WERI-Rb-1 (cell line): ENCODE results near the gene IGF2BP3.
A peak's percentile ranks its signal among the peaks of the same experiment; 100 is the strongest.
"Not testable (repeated sequence)": the region's sequence is repeated elsewhere in the genome, so short reads cannot be mapped to it uniquely, and the experiment has no call there.

Experiments
- DNase-seq: peaks from one replicate; pipeline ENCODE4 v3.0.0-alpha.2; 2020
- H3K27ac ChIP-seq: fragments of 250-450 bp; sonication (Bioruptor Pico); 2 replicates; pipeline ENCODE4 v1.5.1; 2020; ENCODE audit warnings: mild to moderate bottlenecking, moderate library complexity
- H3K27me3 ChIP-seq: fragments of 250-450 bp; sonication (Bioruptor Pico); 2 replicates; pipeline ENCODE4 v1.5.1; 2021; ENCODE audit warnings: mild to moderate bottlenecking, low read depth, moderate library complexity; ENCODE audit not compliant: insufficient read depth, severe bottlenecking
- H3K36me3 ChIP-seq: fragments of 250-450 bp; sonication (Bioruptor Pico); 2 replicates; pipeline ENCODE4 v1.5.1; 2020; ENCODE audit warnings: mild to moderate bottlenecking, moderate library complexity
- H3K4me3 ChIP-seq: 2 replicates; pipeline ENCODE4 v1.5.1; 2011; ENCODE audit warnings: low read depth, mild to moderate bottlenecking, control low read depth, low read length
- H3K9me3 ChIP-seq: fragments of 250-450 bp; sonication (Bioruptor Pico); 2 replicates; pipeline ENCODE4 v1.5.1; 2021; ENCODE audit warnings: mild to moderate bottlenecking, moderate library complexity; ENCODE audit not compliant: severe bottlenecking
- TF ChIP-seq, protein P1 (sequence below): IDR thresholded peaks from 2 replicates; pipeline ENCODE4 v1.5.1; 2011; ENCODE audit warnings: low read depth, mild to moderate bottlenecking, control low read depth, inconsistent platforms, low read length

The IGF2BP3 gene

DNA sequence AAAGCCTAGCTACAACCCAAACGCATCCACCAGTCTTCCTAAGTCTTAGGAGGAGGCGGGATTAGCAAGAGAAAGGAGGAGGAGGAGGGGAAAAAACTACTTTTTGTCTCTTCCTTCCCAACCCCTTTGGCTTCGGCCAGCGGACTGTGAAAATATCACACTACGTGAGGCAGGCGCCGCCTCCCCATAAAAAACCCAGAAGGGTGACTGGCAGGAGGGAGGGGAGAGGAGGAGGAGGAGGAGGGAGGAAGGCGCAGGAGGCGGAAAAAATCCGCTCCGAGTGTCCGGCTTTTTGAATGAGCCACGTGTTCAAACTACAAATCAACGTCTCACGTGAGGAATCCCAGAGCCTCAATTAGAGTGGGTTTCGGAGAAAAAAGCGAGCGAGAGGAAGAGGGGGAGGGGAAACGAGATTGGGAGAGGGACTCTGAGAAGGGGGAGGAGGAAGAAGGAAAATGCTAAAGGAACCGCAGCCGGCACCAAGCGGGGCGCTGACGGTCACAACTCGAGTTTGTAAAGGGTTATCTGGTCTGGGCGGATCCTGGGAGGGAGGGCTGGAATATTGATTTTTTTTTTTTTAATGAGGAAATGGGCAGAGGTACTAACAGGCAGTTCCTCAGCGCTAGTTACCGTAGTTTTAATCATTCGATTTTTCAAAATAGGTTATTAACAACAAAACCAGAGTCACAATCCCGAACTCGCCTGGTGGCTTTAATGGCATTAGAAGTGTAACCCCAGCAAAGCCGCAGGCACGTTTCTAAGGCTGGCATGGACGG is at the start of gene IGF2BP3:
TSS of gene IGF2BP3 (minus strand) at position 162 of the 776 bp plus-strand sequence. CDS start 381 bp downstream, outside the sequence.
- Histone ChIP-seq H3K4me3 (peak within 1 kb of the TSS; percentile 93), H3K36me3 (peaks cover 3% of the 10 kb centered on the region), H3K27me3 (no peaks in the 10 kb centered on the region), H3K27ac (peak within 1 kb of the TSS; percentile 99), H3K9me3 (no peaks in the 10 kb centered on the region)
- DNase-seq = peak; percentile 93
- TF ChIP-seq, protein P1, sequence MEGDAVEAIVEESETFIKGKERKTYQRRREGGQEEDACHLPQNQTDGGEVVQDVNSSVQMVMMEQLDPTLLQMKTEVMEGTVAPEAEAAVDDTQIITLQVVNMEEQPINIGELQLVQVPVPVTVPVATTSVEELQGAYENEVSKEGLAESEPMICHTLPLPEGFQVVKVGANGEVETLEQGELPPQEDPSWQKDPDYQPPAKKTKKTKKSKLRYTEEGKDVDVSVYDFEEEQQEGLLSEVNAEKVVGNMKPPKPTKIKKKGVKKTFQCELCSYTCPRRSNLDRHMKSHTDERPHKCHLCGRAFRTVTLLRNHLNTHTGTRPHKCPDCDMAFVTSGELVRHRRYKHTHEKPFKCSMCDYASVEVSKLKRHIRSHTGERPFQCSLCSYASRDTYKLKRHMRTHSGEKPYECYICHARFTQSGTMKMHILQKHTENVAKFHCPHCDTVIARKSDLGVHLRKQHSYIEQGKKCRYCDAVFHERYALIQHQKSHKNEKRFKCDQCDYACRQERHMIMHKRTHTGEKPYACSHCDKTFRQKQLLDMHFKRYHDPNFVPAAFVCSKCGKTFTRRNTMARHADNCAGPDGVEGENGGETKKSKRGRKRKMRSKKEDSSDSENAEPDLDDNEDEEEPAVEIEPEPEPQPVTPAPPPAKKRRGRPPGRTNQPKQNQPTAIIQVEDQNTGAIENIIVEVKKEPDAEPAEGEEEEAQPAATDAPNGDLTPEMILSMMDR = no peak

DNA sequence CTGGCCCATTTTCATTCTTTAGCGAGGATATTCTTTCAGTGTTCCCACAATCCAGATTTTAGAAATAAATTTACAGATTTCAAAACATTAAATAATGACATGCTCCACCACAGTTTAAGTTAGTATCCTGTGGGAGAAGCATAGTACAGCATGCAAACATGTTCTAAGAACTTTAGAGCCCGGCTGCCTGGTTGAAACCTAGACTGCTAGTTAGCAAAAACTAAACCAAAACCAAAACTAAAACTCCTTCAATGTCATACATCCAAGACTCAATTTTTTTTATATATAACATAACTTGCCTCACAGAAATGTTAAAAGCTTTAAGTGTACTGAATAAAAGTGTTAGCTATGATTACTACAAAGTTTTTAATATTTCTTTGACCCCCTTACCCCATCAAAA is 44.5 kb upstream of the IGF2BP3 start:
- H3K4me3 ChIP-seq = no peak overlapping the region
- peaks cover 92% of the 10 kb centered on the region for H3K36me3 ChIP-seq
- TF ChIP-seq, protein P1 = no peak
- no peak overlapping the region for H3K27ac ChIP-seq
- no peaks in the 10 kb centered on the region for H3K27me3 ChIP-seq
- no peaks in the 10 kb centered on the region for H3K9me3 ChIP-seq
- DNase-seq = no peak

DNA sequence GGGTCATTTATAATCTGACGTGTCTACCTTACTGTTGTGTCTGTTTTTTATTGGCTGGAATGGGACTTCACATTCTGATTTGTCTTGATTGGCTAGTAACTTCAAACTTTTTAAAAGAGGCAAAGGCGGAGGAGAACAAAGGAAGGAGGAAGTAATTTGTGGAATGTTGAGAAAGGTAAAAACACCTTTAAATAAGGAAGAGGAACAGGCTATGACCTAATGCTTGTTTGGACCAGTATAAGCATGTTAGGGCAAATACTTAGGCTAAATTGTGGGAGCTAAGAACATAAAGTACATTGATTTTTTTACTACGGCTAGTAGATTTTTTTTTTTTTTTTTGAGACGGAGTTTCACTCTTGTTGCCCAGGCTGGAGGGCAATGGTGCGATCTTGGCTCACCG is 43.5 kb upstream of the IGF2BP3 start:
- not testable (repeated sequence) for H3K4me3 ChIP-seq, H3K27ac ChIP-seq, DNase-seq, H3K27me3 ChIP-seq, H3K9me3 ChIP-seq
- H3K36me3 ChIP-seq = peaks cover 92% of the 10 kb centered on the region

DNA sequence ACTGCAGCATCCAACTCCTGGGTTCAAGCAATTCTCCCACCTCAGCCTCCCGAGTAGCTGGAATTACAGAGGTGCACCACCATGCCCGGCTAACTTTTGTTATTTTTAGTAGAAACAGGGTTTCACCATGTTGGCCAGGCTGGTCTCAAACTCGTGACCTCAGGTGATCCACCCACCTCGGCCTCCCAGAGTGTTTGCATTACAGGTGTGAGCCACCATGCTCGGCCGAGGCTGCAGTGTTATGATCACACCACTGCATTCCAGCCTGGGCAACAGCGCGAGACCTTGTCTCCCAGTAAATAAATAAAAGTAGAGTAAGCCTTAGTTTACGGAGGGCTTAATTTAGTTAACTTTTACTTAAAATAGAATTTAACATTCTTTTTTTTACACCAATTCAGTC is 23.7 kb upstream of the IGF2BP3 start:
- Histone ChIP-seq H3K27me3 (no peaks in the 10 kb centered on the region), H3K36me3 (peaks cover under 1% of the 10 kb centered on the region), H3K4me3 (no peak overlapping the region), H3K9me3 (no peaks in the 10 kb centered on the region), H3K27ac (no peak overlapping the region)
- no peak for DNase-seq
- TF ChIP-seq, protein P1 = no peak

DNA sequence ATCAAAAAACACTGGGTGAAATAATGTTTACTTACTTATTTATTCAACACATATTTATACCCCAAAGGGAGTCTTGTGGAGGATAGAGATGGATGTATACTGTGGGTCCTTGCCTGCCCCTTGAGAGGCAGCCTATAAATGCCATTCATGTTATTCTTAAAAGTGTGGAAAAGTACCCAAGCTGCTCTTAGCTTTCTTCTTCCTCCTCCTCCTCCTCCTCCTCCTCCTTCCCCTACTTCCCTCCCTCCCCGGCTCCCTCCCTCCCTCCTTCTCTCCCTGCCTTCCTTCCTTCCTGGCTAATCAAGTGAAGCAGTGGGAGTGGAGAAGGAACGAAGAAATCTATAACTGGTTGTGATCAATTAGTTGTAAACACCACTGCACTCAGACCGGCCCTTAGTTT is 21.2 kb upstream of the IGF2BP3 start:
- H3K27ac ChIP-seq = no peak overlapping the region

DNA sequence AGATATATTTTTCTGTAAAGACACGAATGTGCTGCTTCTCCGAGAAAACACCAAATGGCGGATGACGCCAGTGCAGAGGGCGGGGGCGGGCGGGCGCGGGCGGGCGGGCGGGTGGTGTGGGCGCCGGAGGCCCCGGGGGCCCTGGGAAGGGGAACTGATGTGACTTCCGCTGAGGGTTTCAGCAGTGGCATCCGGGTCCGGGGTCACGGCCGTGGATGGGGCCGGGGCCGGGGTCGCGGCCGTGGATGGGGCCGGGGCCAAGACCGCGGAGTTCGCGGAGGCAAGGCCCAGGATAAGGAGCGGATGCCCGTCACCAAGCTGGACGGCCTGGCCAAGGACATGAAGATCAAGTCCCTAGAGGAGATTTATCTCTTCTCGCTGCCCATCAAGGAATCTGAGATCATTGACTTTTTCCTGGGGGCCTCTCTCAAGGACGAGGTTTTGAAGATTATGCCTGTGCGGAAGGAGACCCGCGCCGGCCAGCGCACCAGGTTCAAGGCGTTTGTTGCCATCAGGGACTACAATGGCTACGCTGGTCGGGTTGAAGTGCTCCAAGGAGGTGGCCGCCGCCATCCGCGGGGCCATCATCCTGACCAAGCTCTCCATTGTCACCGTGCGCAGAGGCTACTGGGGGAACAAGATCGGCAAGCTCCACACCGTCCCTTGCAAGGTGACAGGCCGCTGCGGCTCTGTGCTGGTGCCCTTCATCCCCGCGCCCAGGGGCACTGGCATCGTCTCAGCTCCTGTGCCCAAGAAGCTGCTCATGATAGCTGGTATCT is 20.3 kb upstream of the IGF2BP3 start:
- TF ChIP-seq, protein P1 = no peak
- Histone ChIP-seq H3K27me3 (no peaks in the 10 kb centered on the region), H3K27ac (peak overlapping the region; percentile 59), H3K4me3 (peak overlapping the region; percentile 39), H3K9me3 (no peaks in the 10 kb centered on the region), H3K36me3 (no peaks in the 10 kb centered on the region; the same call in 1 of the 2 replicates)
- DNase-seq = peak; percentile 46

More for the DNA sequence above, 21.2 kb upstream of the IGF2BP3 start:
- Histone ChIP-seq H3K36me3 (no peaks in the 10 kb centered on the region; the same call in 1 of the 2 replicates), H3K9me3 (no peaks in the 10 kb centered on the region), H3K27me3 (no peaks in the 10 kb centered on the region), H3K4me3 (no peak overlapping the region)
- TF ChIP-seq, protein P1 = no peak
- no peak for DNase-seq

DNA sequence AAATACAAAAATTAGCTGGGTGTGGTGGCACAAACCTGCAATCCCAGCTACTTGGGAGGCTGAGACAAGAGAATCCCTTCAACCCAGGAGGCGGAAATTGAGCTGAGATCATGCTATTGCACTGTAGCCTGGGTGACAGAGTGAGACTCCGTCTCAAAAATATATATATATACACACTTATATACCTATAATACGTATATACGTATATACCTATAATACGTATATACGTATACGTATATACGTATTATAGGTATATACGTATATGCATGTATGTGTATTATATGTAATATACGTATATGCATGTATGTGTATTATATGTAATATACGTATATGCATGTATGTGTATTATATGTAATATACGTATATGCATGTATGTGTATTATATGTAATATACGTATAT is 18.4 kb upstream of the IGF2BP3 start:
- not testable (repeated sequence) for H3K27ac ChIP-seq, H3K36me3 ChIP-seq, H3K27me3 ChIP-seq, H3K4me3 ChIP-seq, H3K9me3 ChIP-seq, DNase-seq
